Nephron (organoid): Measurements from ENCODE around the gene UTP20.

Experiments
- H3K27ac Mint-ChIP-seq, 3 experiments: 2 replicates each; pipeline ENCODE4 v1.8.0; 2020; ENCODE audit warnings: mixed read lengths in 3 of 3, mild to moderate bottlenecking in 2 of 3, moderate library complexity in 1 of 3
- H3K27me3 Mint-ChIP-seq: 2 replicates; pipeline ENCODE4 v1.8.0; 2021; ENCODE audit warnings: low read depth, mild to moderate bottlenecking, moderate library complexity, mixed read lengths
- H3K36me3 Mint-ChIP-seq: 2 replicates; pipeline ENCODE4 v1.8.0; 2020; ENCODE audit warnings: low read depth, mixed read lengths
- H3K4me1 Mint-ChIP-seq: 2 replicates; pipeline ENCODE4 v1.8.0; 2020; ENCODE audit warnings: mixed read lengths
- H3K4me3 Mint-ChIP-seq, 3 experiments: 2 replicates each; pipeline ENCODE4 v1.8.0; 2020; ENCODE audit warnings: mild to moderate bottlenecking in 3 of 3, mixed read lengths in 3 of 3, moderate library complexity in 2 of 3
- H3K9me3 Mint-ChIP-seq: 2 replicates; pipeline ENCODE4 v1.8.0; 2020; ENCODE audit warnings: mixed read lengths
- TF ChIP-seq, protein P1 (sequence below), 3 experiments: fragments of 200-600 bp; sonication (generic); IDR thresholded peaks; one replicate each; pipeline ENCODE4 v1.5.0; 2021; ENCODE audit warnings: antibody characterized with exemption in 3 of 3; ENCODE audit not compliant: unreplicated experiment in 3 of 3

Gene UTP20

DNA sequence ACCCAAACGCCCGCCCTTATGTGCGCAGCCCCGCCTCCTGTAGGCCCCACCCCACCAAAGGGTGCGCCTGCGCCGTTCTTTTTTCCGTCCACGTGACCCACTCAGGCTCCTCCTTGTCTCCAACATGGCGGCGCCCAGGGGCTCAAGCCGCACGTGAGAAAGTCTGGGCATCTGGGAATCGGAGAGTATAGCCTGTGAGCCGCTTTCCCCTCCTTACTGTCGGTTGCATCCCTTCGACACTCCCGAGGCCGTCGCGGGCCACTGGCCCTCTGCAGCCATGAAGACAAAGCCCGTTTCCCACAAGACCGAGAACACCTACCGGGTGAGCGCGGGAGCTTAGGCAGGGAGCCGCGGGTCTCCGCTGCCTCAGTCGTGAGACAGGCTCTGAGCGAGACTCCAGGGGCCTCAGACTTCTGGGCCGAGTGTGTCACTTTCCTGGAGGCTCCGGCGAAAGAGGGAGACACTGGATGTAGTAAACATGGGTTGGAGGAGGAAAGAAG, at the start of gene UTP20:
Gene UTP20 (plus strand): TSS at position 100 of the 500 bp plus-strand sequence. CDS start 178 bp downstream, at position 278.
- TF ChIP-seq, protein P1, sequence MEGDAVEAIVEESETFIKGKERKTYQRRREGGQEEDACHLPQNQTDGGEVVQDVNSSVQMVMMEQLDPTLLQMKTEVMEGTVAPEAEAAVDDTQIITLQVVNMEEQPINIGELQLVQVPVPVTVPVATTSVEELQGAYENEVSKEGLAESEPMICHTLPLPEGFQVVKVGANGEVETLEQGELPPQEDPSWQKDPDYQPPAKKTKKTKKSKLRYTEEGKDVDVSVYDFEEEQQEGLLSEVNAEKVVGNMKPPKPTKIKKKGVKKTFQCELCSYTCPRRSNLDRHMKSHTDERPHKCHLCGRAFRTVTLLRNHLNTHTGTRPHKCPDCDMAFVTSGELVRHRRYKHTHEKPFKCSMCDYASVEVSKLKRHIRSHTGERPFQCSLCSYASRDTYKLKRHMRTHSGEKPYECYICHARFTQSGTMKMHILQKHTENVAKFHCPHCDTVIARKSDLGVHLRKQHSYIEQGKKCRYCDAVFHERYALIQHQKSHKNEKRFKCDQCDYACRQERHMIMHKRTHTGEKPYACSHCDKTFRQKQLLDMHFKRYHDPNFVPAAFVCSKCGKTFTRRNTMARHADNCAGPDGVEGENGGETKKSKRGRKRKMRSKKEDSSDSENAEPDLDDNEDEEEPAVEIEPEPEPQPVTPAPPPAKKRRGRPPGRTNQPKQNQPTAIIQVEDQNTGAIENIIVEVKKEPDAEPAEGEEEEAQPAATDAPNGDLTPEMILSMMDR (IDR thresholded peaks at IDR 0.05; ENCODE audit: unreplicated experiment in 3 of 3), result no peak
- Mint-ChIP-seq H3K4me3 (peak within 1 kb of the TSS; percentile 97 to 99 (median 98)), H3K27ac (peak within 1 kb of the TSS; percentile 32 to 80 (median 74)), H3K4me1 (peaks cover 4% of the 10 kb centered on the region), H3K9me3 (no peaks in the 10 kb centered on the region), H3K36me3 (no peaks in the 10 kb centered on the region), H3K27me3 (peaks cover 5% of the 10 kb centered on the region)

DNA sequence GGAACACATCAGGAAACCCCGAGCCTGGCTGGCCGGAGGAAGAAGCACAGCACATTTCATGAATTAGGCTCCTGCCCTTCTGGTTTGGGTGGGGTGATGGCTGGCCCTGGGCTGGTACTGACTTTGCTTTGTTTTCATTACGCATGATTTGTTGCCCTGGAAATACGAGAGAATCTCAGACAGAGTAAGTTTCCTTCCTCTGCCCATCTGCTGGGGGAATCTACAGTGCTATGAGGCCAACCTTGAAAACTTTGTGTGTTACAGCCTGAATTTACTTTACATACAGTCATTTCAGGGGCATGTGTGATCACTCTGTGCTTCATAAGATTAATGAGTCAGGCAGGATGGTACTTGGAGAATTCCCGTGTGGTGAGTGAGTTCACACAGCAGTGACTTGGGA, 49.4 kb upstream of the UTP20 start:
- TF ChIP-seq, protein P1 (IDR thresholded peaks at IDR 0.05; ENCODE audit: unreplicated experiment in 3 of 3), result no peak
- no peaks in the 10 kb centered on the region for H3K9me3 Mint-ChIP-seq
- no peaks in the 10 kb centered on the region for H3K4me1 Mint-ChIP-seq
- no peak overlapping the region for H3K4me3 Mint-ChIP-seq
- H3K36me3 Mint-ChIP-seq, result no peaks in the 10 kb centered on the region
- H3K27ac Mint-ChIP-seq, result no peak overlapping the region
- no peaks in the 10 kb centered on the region for H3K27me3 Mint-ChIP-seq

DNA sequence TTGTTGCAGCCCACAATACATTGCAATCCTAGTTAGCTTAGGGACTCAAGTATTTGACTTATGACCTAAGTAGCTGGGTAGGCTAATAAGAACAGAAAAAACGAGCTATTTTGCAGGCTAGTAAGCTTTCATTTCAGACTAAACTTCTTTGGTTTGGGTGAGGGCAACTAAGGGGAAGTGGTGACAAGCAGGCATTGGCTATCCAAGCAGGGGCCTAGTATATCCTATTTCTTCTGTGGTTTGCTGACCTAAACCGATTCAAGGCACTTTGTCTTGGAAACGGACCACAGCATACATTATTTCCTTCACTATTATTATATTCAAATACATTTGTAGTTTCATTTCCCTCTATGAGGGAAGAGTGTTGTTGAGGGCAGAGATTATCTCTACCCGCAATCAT, 48.3 kb upstream of the UTP20 start:
- no peak overlapping the region for H3K27ac Mint-ChIP-seq
- H3K36me3 Mint-ChIP-seq, result no peaks in the 10 kb centered on the region
- TF ChIP-seq, protein P1 (IDR thresholded peaks at IDR 0.05; ENCODE audit: unreplicated experiment in 3 of 3), result no peak
- H3K4me3 Mint-ChIP-seq, result no peak overlapping the region
- no peaks in the 10 kb centered on the region for H3K9me3 Mint-ChIP-seq
- no peaks in the 10 kb centered on the region for H3K4me1 Mint-ChIP-seq
- no peaks in the 10 kb centered on the region for H3K27me3 Mint-ChIP-seq

DNA sequence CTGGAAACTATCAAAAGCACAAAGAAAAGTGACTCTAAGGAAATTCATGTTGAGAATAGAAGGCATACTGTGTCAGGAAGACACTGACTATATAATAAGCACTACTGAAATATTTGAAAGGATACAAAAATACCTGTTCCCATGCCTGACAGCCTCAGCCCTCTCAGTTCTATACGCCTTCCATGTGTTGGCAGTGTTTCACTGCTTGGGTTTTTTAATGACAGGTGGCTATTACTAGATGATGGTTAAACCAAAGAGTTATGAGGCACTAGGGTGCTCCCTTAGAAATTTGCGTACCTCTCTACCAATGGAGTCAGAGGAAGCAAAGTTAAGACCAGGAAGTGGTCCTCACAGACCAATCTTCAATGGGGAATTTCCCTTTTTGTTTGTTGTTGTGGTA, 44.2 kb upstream of the UTP20 start:
- H3K4me1 Mint-ChIP-seq, result no peaks in the 10 kb centered on the region
- TF ChIP-seq, protein P1 (IDR thresholded peaks at IDR 0.05; ENCODE audit: unreplicated experiment in 3 of 3), result no peak
- no peaks in the 10 kb centered on the region for H3K9me3 Mint-ChIP-seq
- H3K36me3 Mint-ChIP-seq, result no peaks in the 10 kb centered on the region
- no peak overlapping the region for H3K4me3 Mint-ChIP-seq
- no peak overlapping the region for H3K27ac Mint-ChIP-seq
- H3K27me3 Mint-ChIP-seq, result no peaks in the 10 kb centered on the region

DNA sequence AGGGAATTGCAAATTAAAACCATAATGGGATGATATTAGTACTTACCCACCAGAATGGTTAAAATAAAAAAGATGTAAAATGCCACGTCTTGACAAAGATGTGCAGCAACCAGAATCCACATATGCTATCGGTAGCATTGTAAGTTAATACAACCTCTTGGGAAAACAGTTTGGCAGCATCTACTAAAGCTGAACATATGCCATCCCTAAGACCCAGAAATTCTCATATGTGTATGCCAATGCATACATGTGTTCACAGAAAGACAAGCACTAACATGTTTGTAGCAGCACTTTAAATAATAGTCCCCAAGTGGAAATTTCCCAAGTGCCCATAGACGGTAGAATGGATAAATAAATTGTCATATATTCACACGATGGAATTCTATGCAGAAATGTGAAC, 41.6 kb upstream of the UTP20 start:
- no peaks in the 10 kb centered on the region for H3K27me3 Mint-ChIP-seq
- H3K27ac Mint-ChIP-seq, result no peak overlapping the region
- no peaks in the 10 kb centered on the region for H3K4me1 Mint-ChIP-seq
- H3K4me3 Mint-ChIP-seq, result no peak overlapping the region
- H3K36me3 Mint-ChIP-seq, result no peaks in the 10 kb centered on the region
- TF ChIP-seq, protein P1 (IDR thresholded peaks at IDR 0.05; ENCODE audit: unreplicated experiment in 3 of 3), result no peak
- no peaks in the 10 kb centered on the region for H3K9me3 Mint-ChIP-seq

DNA sequence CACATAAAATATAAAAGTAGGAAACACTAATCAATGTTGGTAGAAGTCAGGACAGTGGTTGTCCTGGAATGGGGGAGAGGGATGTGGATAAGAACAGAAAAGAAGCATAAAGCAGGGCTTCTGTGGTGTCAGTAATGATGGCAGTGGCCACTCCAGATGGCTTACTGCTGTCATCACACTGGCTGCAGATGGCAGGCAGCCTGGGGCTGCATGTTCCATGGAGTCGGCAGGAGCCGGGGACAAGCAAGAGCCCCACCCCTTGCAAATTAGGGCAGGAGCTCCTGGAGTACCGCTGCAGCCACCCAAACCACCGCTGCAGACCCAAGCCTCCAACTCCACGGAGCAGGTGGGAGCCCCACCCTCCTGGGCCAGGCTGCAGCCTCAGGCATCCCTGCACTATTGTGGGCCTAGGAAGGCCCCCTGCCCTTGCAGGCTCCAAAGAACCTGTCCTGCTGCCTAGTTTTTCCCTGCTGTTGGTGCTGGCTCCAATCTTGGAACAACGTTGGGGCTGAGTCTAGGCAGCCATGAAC, 41.0 kb upstream of the UTP20 start:
- Mint-ChIP-seq H3K27me3 (no peaks in the 10 kb centered on the region), H3K27ac (no peak overlapping the region), H3K36me3 (no peaks in the 10 kb centered on the region), H3K4me1 (no peaks in the 10 kb centered on the region), H3K9me3 (no peaks in the 10 kb centered on the region), H3K4me3 (no peak overlapping the region)
- TF ChIP-seq, protein P1 (IDR thresholded peaks at IDR 0.05; ENCODE audit: unreplicated experiment in 3 of 3), result no peak
